GM23338 (cell line): ENCODE measurements around the gene APEX1. TPM values are rescaled to one million over a fixed set of nuclear protein-coding genes. Genes with fewer than 3 reads are reported as not detected.

Source experiments
- ATAC-seq: fragments of 200-7000 bp; cut with Tn5 transposase; 3 replicates; pipeline ENCODE4 v1.9.1; 2020
- DNase-seq: peaks from one replicate; pipeline ENCODE4 v3.0.0-alpha.2; 2015; ENCODE audit warnings: low spot score
- H2AFZ ChIP-seq: fragments of 200-600 bp; sonication (generic); 2 replicates; pipeline ENCODE4 v1.8.0; 2016; ENCODE audit warnings: antibody characterized with exemption, mild to moderate bottlenecking, moderate library complexity
- H3F3A ChIP-seq: fragments of 200-600 bp; sonication (generic); replicated peaks from 2 replicates; pipeline ENCODE4 v1.8.0; 2017; ENCODE audit warnings: antibody characterized with exemption, mixed run types, low read depth
- H3K27ac ChIP-seq: fragments of 200-600 bp; sonication (generic); 2 replicates; pipeline ENCODE4 v1.6.1; 2016; ENCODE audit warnings: low read depth
- H3K27me3 ChIP-seq: fragments of 200-600 bp; sonication (generic); 2 replicates; pipeline ENCODE4 v1.8.0; 2016; ENCODE audit warnings: mild to moderate bottlenecking, mixed run types, moderate library complexity; ENCODE audit not compliant: insufficient read depth
- H3K36me3 ChIP-seq: fragments of 200-600 bp; sonication (generic); 2 replicates; pipeline ENCODE4 v1.8.0; 2016; ENCODE audit warnings: mild to moderate bottlenecking; ENCODE audit not compliant: insufficient read depth
- H3K4me1 ChIP-seq: fragments of 200-600 bp; sonication (generic); 2 replicates; pipeline ENCODE4 v1.8.0; 2016; ENCODE audit warnings: mild to moderate bottlenecking, moderate library complexity; ENCODE audit not compliant: insufficient read depth
- H3K4me2 ChIP-seq: fragments of 200-600 bp; sonication (generic); 2 replicates; pipeline ENCODE4 v1.7.1; 2017; ENCODE audit warnings: mixed run types
- H3K4me3 ChIP-seq: fragments of 200-600 bp; sonication (generic); 2 replicates; pipeline ENCODE4 v1.6.1; 2016; ENCODE audit warnings: mixed run types
- H3K79me2 ChIP-seq: fragments of 200-600 bp; sonication (generic); replicated peaks from 2 replicates; pipeline ENCODE4 v1.8.0; 2017; ENCODE audit warnings: mild to moderate bottlenecking; ENCODE audit not compliant: insufficient read depth
- H3K9me2 ChIP-seq: fragments of 200-600 bp; sonication (generic); 2 replicates; pipeline ENCODE4 v1.8.0; 2017; ENCODE audit not compliant: insufficient read depth
- H4K20me1 ChIP-seq: fragments of 200-600 bp; sonication (generic); replicated peaks from 2 replicates; pipeline ENCODE4 v1.8.0; 2017; ENCODE audit warnings: mild to moderate bottlenecking; ENCODE audit not compliant: insufficient read depth
- H3K27ac Mint-ChIP-seq: 2 replicates; pipeline ENCODE4 v1.8.0; 2020; ENCODE audit warnings: inconsistent platforms, mild to moderate bottlenecking, moderate library complexity, mixed read lengths
- H3K27me3 Mint-ChIP-seq: 3 replicates; pipeline ENCODE4 v1.8.0; 2022; ENCODE audit warnings: low read depth, mild to moderate bottlenecking, moderate library complexity, mixed read lengths, inconsistent platforms; ENCODE audit not compliant: insufficient read depth, poor library complexity
- H3K36me3 Mint-ChIP-seq: 3 replicates; pipeline ENCODE4 v1.8.0; 2021; ENCODE audit warnings: low read depth, mild to moderate bottlenecking, inconsistent platforms, moderate library complexity, mixed read lengths
- H3K4me1 Mint-ChIP-seq: 3 replicates; pipeline ENCODE4 v1.8.0; 2020; ENCODE audit warnings: mild to moderate bottlenecking, inconsistent platforms, mixed read lengths
- H3K4me3 Mint-ChIP-seq: 3 replicates; pipeline ENCODE4 v1.8.0; 2021; ENCODE audit warnings: moderate library complexity, mild to moderate bottlenecking, inconsistent platforms, mixed read lengths
- H3K9me3 Mint-ChIP-seq: 3 replicates; pipeline ENCODE4 v1.8.0; 2020; ENCODE audit warnings: moderate library complexity, mild to moderate bottlenecking, inconsistent platforms, mixed read lengths
- CTCF ChIP-seq, 2 experiments: fragments of 200-600 bp in 1 of 2; sonication (generic) in 1 of 2; conservative IDR thresholded peaks; 2 replicates each; pipeline versions ENCODE4 v1.5.1 to v1.6.1; 2016 to 2017; ENCODE audit warnings: antibody characterized with exemption in 2 of 2, low read depth in 2 of 2, mild to moderate bottlenecking in 2 of 2, moderate library complexity in 1 of 2
- EZH2 ChIP-seq: fragments of 200-600 bp; sonication (generic); IDR thresholded peaks from one replicate; pipeline ENCODE4 v1.8.0; 2017; ENCODE audit warnings: antibody characterized with exemption, mild to moderate bottlenecking, low read depth; ENCODE audit not compliant: unreplicated experiment
- POLR2AphosphoS5 ChIP-seq: IDR thresholded peaks from 2 replicates; pipeline ENCODE4 v1.6.1; 2016; ENCODE audit warnings: antibody characterized with exemption, low read depth
- ZNF114 ChIP-seq: fragments of 250-450 bp; sonication (Bioruptor Pico); IDR thresholded peaks from 2 replicates; pipeline ENCODE4 v1.5.0; 2020; ENCODE audit warnings: mild to moderate bottlenecking, moderate library complexity
- ZNF462 ChIP-seq: fragments of 250-450 bp; sonication (Bioruptor Pico); IDR thresholded peaks from 2 replicates; pipeline ENCODE4 v1.5.0; 2020; ENCODE audit warnings: mild to moderate bottlenecking, moderate library complexity
- polyA plus RNA-seq: library from polyadenylated mRNA; unstranded; fragments of >200 nt; fragmentation: Nextera tagmentation; extraction: Ambion mirVana; gene quantifications from 2 replicates; pipeline ENCODE4 v1.2.1, GENCODE V29; 2016
- total RNA-seq: library from RNA; depleted of rRNA; stranded (reverse); fragments of >200 nt; shearing (Covaris generic); gene quantifications from 2 replicates; pipeline ENCODE4 v1.2.3, GENCODE V29; 2014

APEX1 gene
- total and polyA plus RNA-seq, 2 experiments from 2014 or later, result 247 to 279 TPM

DNA sequence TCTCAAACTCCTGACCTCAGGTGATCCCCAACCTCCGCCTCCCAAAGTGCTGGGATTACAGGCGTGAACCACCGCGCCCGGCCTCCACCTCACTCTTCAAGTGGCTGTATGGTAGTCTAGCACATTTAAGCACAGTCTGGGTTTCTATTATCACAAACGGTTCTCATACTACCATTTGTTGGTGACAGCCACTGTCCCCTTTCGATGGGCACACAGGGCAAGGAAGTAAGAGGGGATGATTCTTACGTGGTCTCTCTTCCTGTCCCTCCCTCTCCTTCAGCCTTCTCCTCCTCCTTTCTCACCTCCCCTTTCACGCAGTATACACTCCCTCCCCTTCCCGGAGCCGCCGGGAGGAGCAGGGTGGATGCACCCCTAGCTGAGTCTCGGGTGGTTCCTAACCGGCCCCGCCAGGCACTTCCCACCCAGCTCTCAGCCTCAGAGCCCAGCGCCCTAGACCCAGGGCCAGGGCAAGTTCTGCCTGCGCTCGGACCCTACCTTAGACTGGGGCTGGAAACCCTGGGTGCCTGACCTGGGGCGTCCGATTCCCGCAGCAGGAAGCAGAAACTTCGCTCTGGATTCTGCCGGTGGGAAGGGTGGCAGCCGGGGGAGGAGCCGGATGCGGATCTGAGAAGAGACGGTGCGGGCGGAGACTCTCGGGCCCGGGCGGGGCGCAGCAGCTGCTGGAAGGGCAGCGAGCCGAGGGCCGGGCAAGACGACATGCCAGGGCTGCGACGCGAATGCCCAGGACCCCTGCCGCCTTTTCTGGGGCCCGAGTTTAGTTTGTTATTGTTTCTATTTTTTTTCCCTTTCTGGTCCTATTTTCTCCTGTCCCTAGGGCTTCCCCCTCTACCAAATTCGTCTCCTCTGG, 41.9 kb upstream of the APEX1 start, which contains the start of gene TEP1:
TEP1 (minus strand) TSS at position 626 of the 868 bp plus-strand sequence. CDS start 5,062 bp downstream, outside the sequence.
- H3K27ac ChIP-seq, result peak within 1 kb of the TSS; percentile 90
- peak; percentile 50 for TF ChIP-seq POLR2AphosphoS5
- TF ChIP-seq EZH2, result no peak
- peaks cover 18% of the 10 kb centered on the region; the same call in 2 of the 3 replicates for H3K4me1 Mint-ChIP-seq

GRCh38 chr14:20413744-20414082, 41.3 kb upstream of the APEX1 start:
- peaks cover 8% of the 10 kb centered on the region for H3K27me3 Mint-ChIP-seq
- peaks cover 6% of the 10 kb centered on the region; the same call in 1 of the 2 replicates for H3K79me2 ChIP-seq
- peaks cover 4% of the 10 kb centered on the region; the same call in 1 of the 2 replicates for H3F3A ChIP-seq
- peak overlapping the region; percentile 99 for H3K4me3 ChIP-seq
- peaks cover 17% of the 10 kb centered on the region for H3K4me1 ChIP-seq
- no peaks in the 10 kb centered on the region; the same call in 2 of the 3 replicates for H3K36me3 Mint-ChIP-seq
- H3K4me1 Mint-ChIP-seq, result peaks cover 18% of the 10 kb centered on the region; the same call in 2 of the 3 replicates
- H3K4me2 ChIP-seq, result peak overlapping the region; percentile 97
- peaks cover 7% of the 10 kb centered on the region; the same call in 1 of the 2 replicates for H3K27me3 ChIP-seq
- no peaks in the 10 kb centered on the region for H3K36me3 ChIP-seq
- H2AFZ ChIP-seq, result peak overlapping the region; percentile 100
- H3K9me3 Mint-ChIP-seq, result no peaks in the 10 kb centered on the region; the same call in 1 of the 3 replicates
- H3K4me3 Mint-ChIP-seq, result peak overlapping the region; percentile 93
- no peak overlapping the region for H3K27ac ChIP-seq
- TF ChIP-seq ZNF114 (CRISPR knock-in tag), result no peak
- no peak overlapping the region for H3K27ac Mint-ChIP-seq
- H3K9me2 ChIP-seq, result no peaks in the 10 kb centered on the region
- H4K20me1 ChIP-seq, result no peaks in the 10 kb centered on the region
- peak; percentile 40 for DNase-seq
- ATAC-seq, result peak; percentile 31

More for the DNA sequence above, 41.9 kb upstream of the APEX1 start, which contains the start of gene TEP1:
- Histone ChIP-seq H3K36me3 (no peaks in the 10 kb centered on the region), H4K20me1 (no peaks in the 10 kb centered on the region), H3K9me2 (no peaks in the 10 kb centered on the region), H3K4me2 (peak within 1 kb of the TSS; percentile 97), H2AFZ (peak within 1 kb of the TSS; percentile 100), H3F3A (peaks cover 4% of the 10 kb centered on the region; the same call in 1 of the 2 replicates), H3K4me1 (peaks cover 17% of the 10 kb centered on the region), H3K4me3 (peak within 1 kb of the TSS; percentile 99), H3K79me2 (peaks cover 6% of the 10 kb centered on the region; the same call in 1 of the 2 replicates), H3K27me3 (peaks cover 7% of the 10 kb centered on the region; the same call in 1 of the 2 replicates)
- Mint-ChIP-seq H3K36me3 (peaks cover under 1% of the 10 kb centered on the region; the same call in 1 of the 3 replicates), H3K4me3 (peak within 1 kb of the TSS; percentile 93), H3K9me3 (no peaks in the 10 kb centered on the region; the same call in 1 of the 3 replicates), H3K27ac (no peak within 1 kb of the TSS), H3K27me3 (peaks cover 6% of the 10 kb centered on the region)
- DNase-seq (peak; percentile 93), ATAC-seq (peak; percentile 91)

GRCh38 chr14:20415782-20416206, 39.2 kb upstream of the APEX1 start:
- H3K27me3 Mint-ChIP-seq, result peaks cover 10% of the 10 kb centered on the region
- ATAC-seq (peak; percentile 27), DNase-seq (peak; percentile 84)
- Histone ChIP-seq H3K27me3 (peaks cover 7% of the 10 kb centered on the region; the same call in 1 of the 2 replicates), H2AFZ (no peak overlapping the region), H3K9me2 (no peaks in the 10 kb centered on the region), H3F3A (peaks cover 4% of the 10 kb centered on the region; the same call in 1 of the 2 replicates), H3K36me3 (no peaks in the 10 kb centered on the region), H3K27ac (no peak overlapping the region), H3K79me2 (peaks cover 6% of the 10 kb centered on the region; the same call in 1 of the 2 replicates), H3K4me3 (no peak overlapping the region), H3K4me1 (peaks cover 17% of the 10 kb centered on the region), H3K4me2 (no peak overlapping the region), H4K20me1 (no peaks in the 10 kb centered on the region)
- no peak overlapping the region for H3K4me3 Mint-ChIP-seq
- H3K4me1 Mint-ChIP-seq, result peaks cover 21% of the 10 kb centered on the region; the same call in 2 of the 3 replicates
- H3K9me3 Mint-ChIP-seq, result no peaks in the 10 kb centered on the region; the same call in 1 of the 3 replicates
- no peak overlapping the region for H3K27ac Mint-ChIP-seq
- H3K36me3 Mint-ChIP-seq, result no peaks in the 10 kb centered on the region; the same call in 2 of the 3 replicates
- TF ChIP-seq ZNF462 (CRISPR knock-in tag) (peak; percentile 50; the same call in 1 of the 2 replicates), CTCF (conservative IDR thresholded peaks at IDR 0.05; ENCODE audit: low read depth in 2 of 2) (peak; percentile 57 to 79)
